HG03066 (cell line): Measurements from ENCODE around the gene ZNFX1.
"Not testable (repeated sequence)": the region's sequence is repeated elsewhere in the genome, so short reads cannot be mapped to it uniquely, and the experiment has no call there.

Experiments used
- ATAC-seq: cut with Tn5 transposase; IDR thresholded peaks from one replicate; pipeline ENCODE4 v1.9.1; 2021; ENCODE audit warnings: low read depth; ENCODE audit not compliant: unreplicated experiment

ZNFX1 gene

DNA sequence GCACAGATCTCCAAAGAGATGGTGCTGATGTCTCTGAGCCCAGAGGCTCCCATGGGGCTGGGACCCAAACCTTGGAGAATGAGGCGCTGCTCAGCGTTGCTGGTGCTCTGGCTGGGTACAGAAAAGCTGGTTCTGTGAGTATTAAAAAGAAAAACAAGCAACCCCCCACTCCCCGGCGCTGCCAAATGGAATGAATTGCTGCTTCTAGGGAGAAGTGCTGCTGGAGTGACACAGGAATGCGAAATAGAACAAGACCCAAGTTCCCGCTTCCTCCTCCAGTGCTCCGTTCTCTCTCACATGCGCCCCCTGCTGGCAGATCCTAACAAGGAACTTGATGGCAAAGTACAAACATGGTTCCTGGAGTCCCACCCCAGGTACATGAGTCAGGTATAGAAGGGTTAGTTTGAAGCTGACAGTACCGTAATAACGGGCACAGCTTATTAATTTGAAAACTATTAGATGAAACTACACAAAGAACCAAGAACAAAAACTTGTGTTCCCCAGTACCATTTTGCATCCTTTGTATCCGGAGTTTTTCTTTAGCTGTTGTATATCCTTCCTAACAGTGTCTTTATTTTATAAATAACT lies 60.8 kb downstream of the ZNFX1 start:
- no peak for ATAC-seq

GRCh38 chr20:49215232-49215631 lies 62.6 kb downstream of the ZNFX1 start:
- no peak for ATAC-seq

GRCh38 chr20:49214571-49214970 lies 63.3 kb downstream of the ZNFX1 start:
- no peak for ATAC-seq

DNA sequence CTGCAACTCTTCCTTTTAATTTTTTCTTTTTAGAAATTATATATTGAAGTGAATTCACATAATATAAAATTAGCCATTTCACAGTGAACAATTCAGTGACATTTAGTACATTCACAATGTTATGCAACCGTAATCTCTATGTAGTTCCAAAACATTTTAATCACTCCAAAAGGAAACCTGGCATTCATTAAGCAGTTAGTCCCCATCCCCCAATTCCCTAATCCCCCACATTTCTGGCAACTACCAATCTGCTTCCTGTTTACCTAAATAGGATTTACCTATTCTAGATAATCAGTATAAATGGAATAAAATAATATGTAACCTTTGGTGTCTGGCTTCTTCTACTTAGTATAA lies 67.1 kb downstream of the ZNFX1 start:
- ATAC-seq: no peak

- no peak for ATAC-seq
Measured at GRCh38 chr20:49210101-49210756, 67.6 kb downstream of the ZNFX1 start.

DNA sequence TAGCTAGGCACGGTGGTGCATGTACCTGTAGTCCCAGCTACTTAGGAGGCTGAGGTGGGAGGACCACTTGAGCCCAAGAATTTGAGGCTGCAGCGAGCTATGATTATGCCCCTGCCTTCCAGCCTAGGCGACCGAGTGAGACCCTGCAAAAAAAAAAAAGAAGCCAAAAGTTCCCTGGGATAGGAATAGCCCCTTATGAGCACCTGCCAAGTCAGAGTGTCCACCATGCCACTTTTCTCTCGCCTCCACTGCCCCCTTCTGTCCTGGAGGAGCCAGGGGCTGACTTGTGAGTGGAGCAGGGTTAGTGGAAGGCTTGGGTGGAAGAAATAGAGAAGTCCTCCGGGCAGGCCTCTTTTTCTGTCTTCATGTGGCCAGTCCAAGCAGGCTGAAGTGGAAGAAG lies 70.8 kb downstream of the ZNFX1 start:
- ATAC-seq: no peak

DNA sequence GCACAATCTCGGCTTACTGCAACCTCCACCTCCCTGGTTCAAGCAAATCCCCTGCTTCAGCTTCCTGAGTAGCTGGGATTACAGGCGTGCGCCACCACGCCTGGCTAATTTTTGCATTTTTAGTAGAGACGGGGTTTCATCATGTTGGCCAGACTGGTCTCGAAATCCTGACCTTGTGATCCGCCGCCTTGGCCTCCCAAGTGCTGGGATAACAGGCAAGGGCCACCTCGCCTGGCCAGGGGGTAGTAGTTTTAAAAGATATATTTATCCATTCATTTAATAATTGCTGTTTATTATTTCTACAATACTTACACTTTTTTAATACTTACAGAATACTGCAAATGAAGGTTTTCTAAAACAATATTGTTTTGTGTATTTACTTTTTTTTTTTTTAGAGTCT lies 74.1 kb downstream of the ZNFX1 start:
- no peak for ATAC-seq

GRCh38 chr20:49203011-49203410 lies 74.8 kb downstream of the ZNFX1 start:
- no peak for ATAC-seq

GRCh38 chr20:49199729-49200293 lies 78.0 kb downstream of the ZNFX1 start:
- ATAC-seq: no peak

GRCh38 chr20:49192944-49193518 lies 84.8 kb downstream of the ZNFX1 start:
- ATAC-seq: not testable (repeated sequence)
